Measurements from ENCODE around the gene RRAD. TPM values are rescaled to one million over a fixed set of nuclear protein-coding genes. Genes with fewer than 3 reads are reported as not detected.

The RRAD gene
- total RNA-seq, 1 donor from 2014 or later: 75.0 TPM

DNA sequence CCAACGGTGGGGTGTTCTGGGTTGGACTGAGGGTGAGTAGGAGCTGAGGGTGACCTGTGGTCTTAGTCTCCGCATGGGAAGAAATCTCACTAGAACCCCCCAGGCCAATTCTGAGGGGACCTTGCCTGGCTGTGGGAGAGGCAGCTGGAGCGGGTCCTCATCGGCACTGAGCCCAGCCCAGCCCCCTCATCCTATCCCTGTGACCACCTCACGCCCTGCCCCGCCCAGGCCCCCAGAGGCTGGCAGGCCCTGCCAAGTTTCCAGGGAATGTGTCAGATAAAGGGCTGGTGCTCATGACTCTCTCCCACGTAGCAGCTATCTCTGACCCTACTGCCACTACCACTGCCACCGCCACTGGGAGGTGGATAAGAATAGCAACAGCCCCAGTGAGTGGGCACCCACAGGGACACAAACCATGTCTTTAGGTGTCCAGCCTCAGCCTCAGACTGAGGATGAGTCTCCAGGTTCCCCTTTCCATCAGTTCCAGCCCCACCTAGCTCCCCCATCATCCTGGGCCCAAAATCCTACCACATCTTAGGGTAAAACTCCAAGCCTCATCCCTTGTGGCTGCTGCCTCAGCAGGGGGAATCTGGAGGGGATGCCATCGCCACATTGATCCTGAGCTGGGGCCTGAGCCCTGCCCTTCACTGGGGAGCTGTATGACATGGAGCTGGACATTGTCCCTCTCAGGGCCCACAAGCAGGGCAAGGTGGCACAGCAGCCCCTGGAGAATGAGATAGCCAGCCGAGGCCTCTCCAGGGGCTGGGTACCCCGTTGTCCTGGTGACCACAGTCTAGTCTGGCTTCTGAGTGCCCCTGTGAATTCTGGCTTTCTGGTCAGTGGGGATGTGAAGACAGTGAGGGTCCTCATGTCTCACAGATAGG is 21.5 kb downstream of the RRAD start:
- Histone ChIP-seq H3K4me3 (ENCODE audit: low read depth, low read length) (no peak overlapping the region), H3K36me3 (ENCODE audit: control insufficient read depth, insufficient read depth, low read length) (no peaks in the 10 kb centered on the region), H3K27me3 (ENCODE audit: control insufficient read depth, insufficient read depth, low read length) (no peaks in the 10 kb centered on the region)
- TF ChIP-seq, protein P1, sequence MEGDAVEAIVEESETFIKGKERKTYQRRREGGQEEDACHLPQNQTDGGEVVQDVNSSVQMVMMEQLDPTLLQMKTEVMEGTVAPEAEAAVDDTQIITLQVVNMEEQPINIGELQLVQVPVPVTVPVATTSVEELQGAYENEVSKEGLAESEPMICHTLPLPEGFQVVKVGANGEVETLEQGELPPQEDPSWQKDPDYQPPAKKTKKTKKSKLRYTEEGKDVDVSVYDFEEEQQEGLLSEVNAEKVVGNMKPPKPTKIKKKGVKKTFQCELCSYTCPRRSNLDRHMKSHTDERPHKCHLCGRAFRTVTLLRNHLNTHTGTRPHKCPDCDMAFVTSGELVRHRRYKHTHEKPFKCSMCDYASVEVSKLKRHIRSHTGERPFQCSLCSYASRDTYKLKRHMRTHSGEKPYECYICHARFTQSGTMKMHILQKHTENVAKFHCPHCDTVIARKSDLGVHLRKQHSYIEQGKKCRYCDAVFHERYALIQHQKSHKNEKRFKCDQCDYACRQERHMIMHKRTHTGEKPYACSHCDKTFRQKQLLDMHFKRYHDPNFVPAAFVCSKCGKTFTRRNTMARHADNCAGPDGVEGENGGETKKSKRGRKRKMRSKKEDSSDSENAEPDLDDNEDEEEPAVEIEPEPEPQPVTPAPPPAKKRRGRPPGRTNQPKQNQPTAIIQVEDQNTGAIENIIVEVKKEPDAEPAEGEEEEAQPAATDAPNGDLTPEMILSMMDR (IDR thresholded peaks at IDR 0.05; ENCODE audit: insufficient read depth, low read length, severe bottlenecking): no peak
- FAIRE-seq: no peak
- DNase-seq (ENCODE audit: low read depth): no peak

DNA sequence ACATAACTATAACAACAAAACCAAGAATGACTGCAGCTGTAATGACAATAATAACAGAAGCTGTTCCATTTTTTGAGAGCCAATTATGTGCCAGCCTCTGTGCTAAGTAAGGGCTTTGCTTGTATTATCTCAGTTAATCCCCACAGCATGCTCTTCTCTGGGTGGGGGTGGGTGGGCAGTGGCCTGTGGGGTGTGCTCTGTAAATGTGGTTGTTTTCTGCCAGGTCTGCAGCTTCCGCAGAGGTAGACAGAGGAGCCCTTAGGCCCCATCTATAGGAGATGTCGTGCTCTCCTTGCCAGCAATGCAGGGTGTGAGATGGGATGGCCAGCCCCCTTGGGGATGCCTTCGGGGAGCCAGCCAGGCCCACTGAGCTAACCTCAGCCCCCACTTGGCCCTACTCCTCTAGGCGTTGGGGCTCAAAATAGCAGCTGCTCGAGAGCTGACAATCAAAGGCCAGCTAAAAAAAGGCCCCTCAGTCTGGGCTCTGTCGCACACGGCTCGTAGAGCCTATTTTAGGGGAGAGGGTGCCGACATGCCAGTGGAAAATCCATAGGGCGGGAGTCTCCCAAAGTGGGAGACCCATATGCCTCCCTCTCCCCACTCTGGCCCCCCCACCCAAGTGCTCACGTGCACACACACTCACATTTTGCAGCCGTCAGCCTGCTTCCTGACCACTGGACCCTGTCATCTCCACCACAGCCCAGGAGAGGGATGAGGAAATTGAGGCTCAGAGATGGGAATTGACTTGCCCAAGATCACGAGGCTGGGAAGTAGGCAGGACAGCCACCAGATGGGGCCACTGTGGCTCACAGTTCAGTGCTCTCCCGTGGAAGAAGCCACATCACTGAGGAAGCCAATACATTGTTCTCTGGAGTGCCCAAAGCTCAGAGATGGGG is 22.4 kb downstream of the RRAD start:
- TF ChIP-seq, protein P1 (IDR thresholded peaks at IDR 0.05; ENCODE audit: insufficient read depth, low read length, severe bottlenecking): peak; percentile 10
- FAIRE-seq (no peak), DNase-seq (ENCODE audit: low read depth) (no peak)
- H3K36me3 ChIP-seq (ENCODE audit: control insufficient read depth, insufficient read depth, low read length): no peaks in the 10 kb centered on the region
- no peak overlapping the region for H3K4me3 ChIP-seq (ENCODE audit: low read depth, low read length)
- H3K27me3 ChIP-seq (ENCODE audit: control insufficient read depth, insufficient read depth, low read length): no peaks in the 10 kb centered on the region

DNA sequence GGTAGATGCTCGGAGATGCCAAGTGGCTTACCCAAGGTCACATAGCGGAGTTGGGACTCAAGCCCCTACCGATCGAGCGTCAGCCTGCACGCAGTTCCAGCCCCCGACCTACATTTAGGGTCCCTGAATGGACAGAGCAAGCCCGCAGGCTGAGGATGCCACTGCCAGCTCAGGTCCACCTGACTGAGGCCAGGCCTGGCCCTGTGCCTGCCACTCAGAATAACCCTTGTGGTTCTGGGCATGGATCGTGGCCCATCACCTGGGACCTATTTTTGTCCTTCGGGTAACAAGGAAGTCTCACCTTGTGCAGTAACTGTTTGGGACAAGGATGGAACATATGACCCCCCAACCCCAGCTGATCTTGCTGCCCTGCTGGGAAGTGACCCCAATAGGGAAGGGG is 23.7 kb downstream of the RRAD start:
- FAIRE-seq (no peak), DNase-seq (ENCODE audit: low read depth) (no peak)
- H3K27me3 ChIP-seq (ENCODE audit: control insufficient read depth, insufficient read depth, low read length): no peaks in the 10 kb centered on the region
- no peaks in the 10 kb centered on the region for H3K36me3 ChIP-seq (ENCODE audit: control insufficient read depth, insufficient read depth, low read length)
- no peak overlapping the region for H3K4me3 ChIP-seq (ENCODE audit: low read depth, low read length)
- TF ChIP-seq, protein P1 (IDR thresholded peaks at IDR 0.05; ENCODE audit: insufficient read depth, low read length, severe bottlenecking): no peak

DNA sequence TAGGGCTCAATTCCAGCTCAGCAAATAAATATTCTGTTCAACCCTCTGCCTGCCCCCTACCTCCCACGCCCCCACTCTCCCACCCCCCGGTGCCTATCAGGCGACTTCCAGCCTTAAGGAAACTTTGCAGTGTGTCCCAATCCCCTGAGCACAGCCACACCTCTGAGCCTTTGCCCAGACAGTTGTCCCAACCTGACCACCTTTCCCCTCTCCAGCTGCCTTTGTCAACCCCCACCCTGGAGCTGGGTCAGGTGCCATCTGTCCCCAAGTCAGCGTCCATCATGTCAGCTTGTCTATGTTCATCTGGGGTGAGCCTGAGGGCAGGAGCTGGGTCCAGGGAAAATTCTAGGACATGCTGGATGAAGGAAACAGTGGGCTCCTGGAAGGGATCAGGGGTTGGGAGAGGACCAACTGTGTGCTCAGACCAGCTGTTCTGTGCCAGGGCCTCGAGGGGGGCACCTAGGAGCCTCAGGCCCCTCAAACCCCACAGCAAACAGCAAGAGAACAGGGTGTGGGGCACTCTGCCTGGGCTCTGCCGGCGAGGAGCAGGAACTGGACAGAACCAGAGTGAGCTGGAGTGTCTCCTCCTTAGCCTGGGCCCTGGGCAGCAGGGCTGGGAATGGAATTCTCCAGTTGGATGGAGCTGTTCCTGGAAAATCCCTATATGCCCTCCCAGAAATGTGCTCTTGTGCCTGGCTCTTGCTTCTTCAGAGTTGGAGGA is 24.5 kb downstream of the RRAD start:
- Histone ChIP-seq H3K4me3 (ENCODE audit: low read depth, low read length) (no peak overlapping the region), H3K36me3 (ENCODE audit: control insufficient read depth, insufficient read depth, low read length) (no peaks in the 10 kb centered on the region), H3K27me3 (ENCODE audit: control insufficient read depth, insufficient read depth, low read length) (no peaks in the 10 kb centered on the region)
- FAIRE-seq: no peak
- TF ChIP-seq, protein P1 (IDR thresholded peaks at IDR 0.05; ENCODE audit: insufficient read depth, low read length, severe bottlenecking): no peak
- DNase-seq (ENCODE audit: low read depth): no peak

DNA sequence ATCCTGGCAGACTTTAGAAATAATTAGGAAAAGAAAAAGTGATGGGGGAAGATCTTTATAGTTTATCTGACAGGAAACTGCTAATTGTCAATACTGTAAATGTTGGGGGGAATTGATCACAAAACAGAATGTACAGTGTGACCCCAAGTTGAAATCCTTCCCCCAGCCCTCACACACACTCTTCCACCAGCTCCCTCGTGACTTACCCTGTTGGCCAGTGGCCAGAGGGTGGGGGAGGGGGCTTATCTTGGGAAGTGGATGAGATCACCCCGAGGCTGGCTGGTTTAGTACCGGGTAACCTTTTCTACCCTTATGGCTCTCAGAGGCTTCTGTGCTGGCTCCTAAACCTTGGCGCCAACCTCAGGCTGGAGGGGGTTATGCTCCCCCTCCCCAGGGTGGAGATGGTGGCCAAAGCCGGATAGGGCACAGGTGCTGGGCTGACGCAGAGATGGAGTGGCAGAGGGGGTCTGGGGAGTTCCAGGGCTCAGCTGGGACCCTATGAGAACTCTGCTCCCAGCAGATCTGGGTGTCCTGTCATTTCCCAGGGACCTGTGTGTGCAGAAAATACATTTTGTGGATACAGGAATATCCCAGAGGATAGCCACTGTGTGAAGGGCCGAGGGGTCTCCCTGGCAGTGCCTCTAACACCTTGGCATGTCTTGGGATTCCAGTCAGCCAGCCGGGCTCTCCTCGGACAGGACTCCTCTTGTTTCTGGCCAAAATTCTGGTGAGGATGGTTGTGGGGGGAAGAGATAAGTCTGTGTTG is 25.2 kb downstream of the RRAD start:
- FAIRE-seq: no peak
- no peak overlapping the region for H3K4me3 ChIP-seq (ENCODE audit: low read depth, low read length)
- TF ChIP-seq, protein P1 (IDR thresholded peaks at IDR 0.05; ENCODE audit: insufficient read depth, low read length, severe bottlenecking): no peak
- no peaks in the 10 kb centered on the region for H3K27me3 ChIP-seq (ENCODE audit: control insufficient read depth, insufficient read depth, low read length)
- peak; percentile 70 for DNase-seq (ENCODE audit: low read depth)
- H3K36me3 ChIP-seq (ENCODE audit: control insufficient read depth, insufficient read depth, low read length): no peaks in the 10 kb centered on the region
